IMR-90 (cell line): ENCODE results near the gene FZD7. TPM values are rescaled to one million over a fixed set of nuclear protein-coding genes. Genes with fewer than 3 reads are reported as not detected.

Experiments used
- ATAC-seq: fragments of 200-7000 bp; cut with Tn5 transposase; 2 replicates; pipeline ENCODE4 v1.9.1; 2020; ENCODE audit warnings: low read depth, mild to moderate bottlenecking, moderate library complexity
- BruUV-seq: library from RNA; stranded (reverse); fragments of 400-500 nt; replicated peaks from 2 replicates; lab custom pipeline; 2021; lab: Mats Ljungman, UMichigan
- CTCF ChIA-PET: fragments of 300-600 bp; formaldehyde crosslinking; extraction: SDS; loops from one replicate; lab custom pipeline; 2021; ENCODE audit warnings: antibody characterized with exemption; lab: Yijun Ruan, JAX
- POLR2A ChIA-PET: fragments of 300-600 bp; sonication (Branson Sonifier 250); formaldehyde crosslinking; loops from one replicate; lab custom pipeline; 2022; ENCODE audit warnings: antibody characterized with exemption; ENCODE audit not compliant: unreplicated experiment; lab: Charles Lee
- DNase-seq: peaks from one replicate; pipeline ENCODE4 v3.0.0; 2013
- H2AFZ ChIP-seq: replicated peaks from 2 replicates; pipeline ENCODE3; 2013; ENCODE audit warnings: low read length, mild to moderate bottlenecking; ENCODE audit not compliant: poor library complexity
- H2AK5ac ChIP-seq: 2 replicates; pipeline ENCODE4 v1.6.1; 2013; ENCODE audit warnings: low read depth, low read length, inconsistent platforms
- H2AK9ac ChIP-seq: replicated peaks from 2 replicates; pipeline ENCODE3; 2013; ENCODE audit warnings: mild to moderate bottlenecking, low read depth, low read length, moderate library complexity; ENCODE audit not compliant: poor library complexity
- H2BK120ac ChIP-seq: 2 replicates; pipeline ENCODE4 v1.6.1; 2013; ENCODE audit warnings: low read depth, low read length, inconsistent platforms
- H2BK15ac ChIP-seq: 3 replicates; pipeline ENCODE4 v1.6.1; 2013; ENCODE audit warnings: low read depth, low read length, inconsistent platforms
- H2BK20ac ChIP-seq: 2 replicates; pipeline ENCODE4 v1.6.1; 2013; ENCODE audit warnings: low read depth, mild to moderate bottlenecking, inconsistent platforms, low read length, moderate library complexity
- H2BK5ac ChIP-seq: 2 replicates; pipeline ENCODE4 v1.6.1; 2013; ENCODE audit warnings: mild to moderate bottlenecking, low read depth, low read length, inconsistent platforms; ENCODE audit not compliant: poor library complexity, severe bottlenecking
- H3K14ac ChIP-seq: replicated peaks from 2 replicates; pipeline ENCODE4 v1.6.1; 2013; ENCODE audit warnings: low read depth, low read length, inconsistent platforms
- H3K18ac ChIP-seq: 2 replicates; pipeline ENCODE4 v1.6.1; 2013; ENCODE audit warnings: low read depth, low read length, control low read depth
- H3K23ac ChIP-seq: 2 replicates; pipeline ENCODE4 v1.6.1; 2013; ENCODE audit warnings: low read depth, low read length, inconsistent platforms
- H3K27ac ChIP-seq: 2 replicates; pipeline ENCODE4 v1.5.1; 2013; ENCODE audit warnings: mild to moderate bottlenecking, control low read depth, low read length; ENCODE audit not compliant: insufficient read depth
- H3K27me3 ChIP-seq: 2 replicates; pipeline ENCODE4 v1.6.1; 2013; ENCODE audit warnings: low read length; ENCODE audit not compliant: control insufficient read depth, insufficient read depth
- H3K36me3 ChIP-seq: 2 replicates; pipeline ENCODE4 v1.6.1; 2013; ENCODE audit warnings: low read length, mixed read lengths; ENCODE audit not compliant: control insufficient read depth, insufficient read depth
- H3K4ac ChIP-seq: 2 replicates; pipeline ENCODE4 v1.6.1; 2013; ENCODE audit warnings: low read depth, low read length, inconsistent platforms
- H3K4me1 ChIP-seq: 2 replicates; pipeline ENCODE4 v1.6.1; 2013; ENCODE audit warnings: low read length, mixed read lengths; ENCODE audit not compliant: control insufficient read depth, insufficient read depth
- H3K4me2 ChIP-seq: 2 replicates; pipeline ENCODE4 v1.6.1; 2013; ENCODE audit warnings: low read depth, mild to moderate bottlenecking, control low read depth, low read length, moderate library complexity
- H3K4me3 ChIP-seq: 2 replicates; pipeline ENCODE4 v1.5.1; 2013; ENCODE audit warnings: low read depth, mild to moderate bottlenecking, control low read depth, low read length, moderate library complexity; ENCODE audit not compliant: insufficient read depth
- H3K56ac ChIP-seq: 2 replicates; pipeline ENCODE4 v1.6.1; 2013; ENCODE audit warnings: low read length, inconsistent platforms; ENCODE audit not compliant: insufficient read depth; ENCODE audit errors: extremely low read depth
- H3K79me1 ChIP-seq, 2 experiments: 2 replicates each; pipeline ENCODE4 v1.6.1; 2013; ENCODE audit warnings: low read length in 2 of 2, inconsistent platforms in 1 of 2, low read depth in 1 of 2
- H3K9ac ChIP-seq: 2 replicates; pipeline ENCODE4 v1.6.1; 2013; ENCODE audit warnings: low read depth, low read length, control low read depth
- H3K9me1 ChIP-seq: 2 replicates; pipeline ENCODE4 v1.6.1; 2013; ENCODE audit warnings: low read length, inconsistent platforms; ENCODE audit not compliant: insufficient read depth
- H3K9me3 ChIP-seq: 2 replicates; pipeline ENCODE4 v1.6.1; 2013; ENCODE audit warnings: low read length; ENCODE audit not compliant: control insufficient read depth, insufficient read depth
- H4K20me1 ChIP-seq: 2 replicates; pipeline ENCODE4 v1.6.1; 2013; ENCODE audit warnings: low read length, inconsistent platforms; ENCODE audit not compliant: insufficient read depth
- H4K5ac ChIP-seq: 2 replicates; pipeline ENCODE4 v1.6.1; 2013; ENCODE audit warnings: mild to moderate bottlenecking, low read depth, low read length, control low read depth
- H4K8ac ChIP-seq, 2 experiments: 2 replicates each; pipeline ENCODE4 v1.6.1; 2013; ENCODE audit warnings: low read depth in 2 of 2, low read length in 2 of 2, control low read depth in 1 of 2, inconsistent platforms in 1 of 2
- H4K91ac ChIP-seq: 2 replicates; pipeline ENCODE4 v1.6.1; 2013; ENCODE audit warnings: low read depth, low read length, inconsistent platforms; ENCODE audit not compliant: insufficient read depth
- BHLHE40 ChIP-seq: fragments of 150-350 bp; IDR thresholded peaks from 2 replicates; pipeline ENCODE4 v1.6.1; 2016; ENCODE audit warnings: mild to moderate bottlenecking, low read depth, low read length
- CEBPB ChIP-seq: IDR thresholded peaks from 2 replicates; pipeline ENCODE4 v1.6.1; 2012; ENCODE audit warnings: low read depth, low read length, improper control_type of control experiment
- CHD1 ChIP-seq: IDR thresholded peaks from 2 replicates; pipeline ENCODE4 v1.6.1; 2012; ENCODE audit warnings: low read depth, low read length, improper control_type of control experiment
- ELK1 ChIP-seq: fragments of 150-350 bp; IDR thresholded peaks from 2 replicates; pipeline ENCODE4 v1.6.1; 2016; ENCODE audit warnings: low read depth, mild to moderate bottlenecking, low read length, moderate library complexity, borderline replicate concordance
- FOS ChIP-seq: fragments of 150-350 bp; IDR thresholded peaks from 2 replicates; pipeline ENCODE4 v1.6.1; 2016; ENCODE audit warnings: low read depth, low read length
- MAFK ChIP-seq: IDR thresholded peaks from 2 replicates; pipeline ENCODE4 v1.6.1; 2012; ENCODE audit warnings: low read depth, low read length, improper control_type of control experiment
- MAZ ChIP-seq: IDR thresholded peaks from 2 replicates; pipeline ENCODE4 v1.6.1; 2012; ENCODE audit warnings: low read depth, mild to moderate bottlenecking, low read length, improper control_type of control experiment, moderate library complexity, borderline replicate concordance
- MXI1 ChIP-seq: IDR thresholded peaks from 2 replicates; pipeline ENCODE4 v1.6.1; 2012; ENCODE audit warnings: low read depth, mild to moderate bottlenecking, low read length, moderate library complexity, borderline replicate concordance
- NFE2L2 ChIP-seq: fragments of 150-350 bp; IDR thresholded peaks from 2 replicates; pipeline ENCODE4 v1.6.1; 2016; ENCODE audit warnings: low read depth, mild to moderate bottlenecking, low read length
- POLR2A ChIP-seq: IDR thresholded peaks from 2 replicates; pipeline ENCODE4 v1.6.1; 2012; ENCODE audit warnings: mild to moderate bottlenecking, low read depth, low read length
- RAD21 ChIP-seq: IDR thresholded peaks from 2 replicates; pipeline ENCODE4 v1.6.1; 2012; ENCODE audit warnings: low read length, improper control_type of control experiment
- RCOR1 ChIP-seq: IDR thresholded peaks from 2 replicates; pipeline ENCODE4 v1.6.1; 2012; ENCODE audit warnings: mild to moderate bottlenecking, low read length, improper control_type of control experiment; ENCODE audit not compliant: insufficient replicate concordance
- SMC3 ChIP-seq: fragments of 150-350 bp; IDR thresholded peaks from 2 replicates; pipeline ENCODE4 v1.6.1; 2016; ENCODE audit warnings: low read depth, mild to moderate bottlenecking, antibody characterized with exemption, low read length, moderate library complexity
- WGBS, 2 experiments: methylation state at CpG; one replicate each; pipeline versions ENCODE4 v1.1.5 to v1.1.7; 2013; ENCODE audit warnings: missing lambda C conversion rate in 2 of 2; ENCODE audit not compliant: insufficient read length in 1 of 2; ENCODE audit errors: extremely low coverage in 2 of 2; 5-methylcytosine and 5-hydroxymethylcytosine counted together
- dilution Hi-C: fragments of 300-500 bp; cut with HindIII; formaldehyde crosslinking; loops from one replicate; pipeline ENCODE4 v1.14.3; 2018; ENCODE audit warnings: low sequenced_read_pairs; ENCODE audit not compliant: unreplicated experiment
- in situ Hi-C: fragments of 300-500 bp; cut with MboI; formaldehyde crosslinking; loops from 3 replicates; pipeline ENCODE4 v1.14.3; 2019; ENCODE audit warnings: low sequenced_read_pairs, inconsistent platforms, mixed read lengths
- intact Hi-C: fragments of 100-400 bp; cut with micrococcal nuclease; formaldehyde crosslinking; loops from 2 replicates; pipeline ENCODE4 v1.10.0; 2022
- polyA plus RNA-seq, 3 experiments: library from polyadenylated mRNA; depleted of rRNA; stranded (reverse); fragments of >200 nt; gene quantifications; 2 replicates each; pipeline ENCODE4 v1.2.3, GENCODE V29; 2012; ENCODE audit warnings: low replicate concordance in 1 of 3
- total RNA-seq: library from RNA; depleted of rRNA; stranded (reverse); fragments of >200 nt; gene quantifications from 2 replicates; pipeline ENCODE4 v1.2.3, GENCODE V29; 2012

The FZD7 gene
- total and polyA plus RNA-seq, 2 of the 4 experiments (the other 2 are of a cell fraction): 62.4 to 90.9 TPM

- Histone ChIP-seq H4K8ac (no peak overlapping the region), H3K27ac (no peak overlapping the region), H2AFZ (no peak overlapping the region), H3K9me1 (no peaks in the 10 kb centered on the region; the same call in 1 of the 2 replicates), H3K4me1 (no peaks in the 10 kb centered on the region), H3K9ac (no peak overlapping the region), H2AK9ac (no peak overlapping the region), H2AK5ac (no peak overlapping the region), H3K23ac (no peak overlapping the region), H3K56ac (no peak overlapping the region), H3K4me2 (no peak overlapping the region), H4K5ac (no peak overlapping the region), H3K4me3 (no peak overlapping the region), H3K79me1 (no peaks in the 10 kb centered on the region), H2BK20ac (no peak overlapping the region), H3K27me3 (no peaks in the 10 kb centered on the region), H2BK5ac (no peak overlapping the region), H3K36me3 (no peaks in the 10 kb centered on the region), H3K18ac (no peak overlapping the region), H3K9me3 (no peaks in the 10 kb centered on the region), H4K91ac (no peak overlapping the region), H3K4ac (no peak overlapping the region), H2BK120ac (no peak overlapping the region), H2BK15ac (no peak overlapping the region), H4K20me1 (no peaks in the 10 kb centered on the region), H3K14ac (no peak overlapping the region)
- 100% methylated on average over 1 of the region's 4 CpGs; no CpG with 5 or more reads in 1 of the 2 experiments for WGBS, 2 experiments
- BruUV-seq: no TSS peak
- dilution Hi-C loops: no loop called here
- ChIA-PET POLR2A (no interaction called here), CTCF (no interaction called here)
- in situ Hi-C loops: no loop called here
- DNase-seq (no peak), ATAC-seq (no peak)
- intact Hi-C loops: no loop called here
- TF ChIP-seq CHD1 (no peak), RAD21 (no peak), MXI1 (no peak), RCOR1 (no peak), CEBPB (no peak), BHLHE40 (no peak), MAZ (no peak), SMC3 (no peak), ELK1 (no peak), MAFK (no peak), NFE2L2 (no peak), POLR2A (no peak), FOS (no peak)
Measured at GRCh38 chr2:201992960-201993359, 40.7 kb upstream of the FZD7 start.
